GM12878 (cell line): ENCODE data around the gene TFAP2B. TPM values are rescaled to one million over a fixed set of nuclear protein-coding genes. Genes with fewer than 3 reads are reported as not detected.

ENCODE experiments used
- ATAC-seq: fragments of 200-7000 bp; cut with Tn5 transposase; 3 replicates; pipeline ENCODE4 v1.9.1; 2020; ENCODE audit warnings: mild to moderate bottlenecking, moderate library complexity
- BruUV-seq: library from RNA; stranded (reverse); fragments of 400-500 nt; replicated peaks from 2 replicates; lab custom pipeline; 2021; lab: Mats Ljungman, UMichigan
- CTCF ChIA-PET: fragments of 300-600 bp; sonication (Branson Sonifier 250); formaldehyde crosslinking; extraction: SDS; loops from one replicate; lab custom pipeline; 2021; ENCODE audit warnings: inconsistent platforms; lab: Yijun Ruan, JAX
- POLR2A ChIA-PET: fragments of 350-600 bp; formaldehyde crosslinking; extraction: SDS; loops from one replicate; lab custom pipeline; 2021; ENCODE audit warnings: inconsistent platforms; lab: Charles Lee
- RAD21 ChIA-PET: fragments of 300-600 bp; sonication (Branson Sonifier 250); formaldehyde crosslinking; loops from one replicate; lab custom pipeline; 2023; ENCODE audit warnings: antibody characterized with exemption; ENCODE audit not compliant: unreplicated experiment; lab: Charles Lee
- SMC1A ChIA-PET: fragments of 300-600 bp; sonication (Branson Sonifier 250); formaldehyde crosslinking; loops from one replicate; lab custom pipeline; 2023; ENCODE audit not compliant: unreplicated experiment, uncharacterized antibody; lab: Charles Lee
- DNase-seq: peaks from one replicate; pipeline ENCODE4 v3.0.0-alpha.2; 2011; ENCODE audit warnings: low read depth, low spot score
- FAIRE-seq: peaks from 3 replicates; lab custom pipeline; 2011; peaks lifted over from hg19 to GRCh38; lab: Jason Lieb, UNC
- H2AFZ ChIP-seq: 2 replicates; pipeline ENCODE4 v1.6.0; 2011; ENCODE audit warnings: low read depth, low read length, control low read depth; ENCODE audit not compliant: control insufficient read depth
- H3K27ac ChIP-seq: 2 replicates; pipeline ENCODE4 v1.5.1; 2011; ENCODE audit warnings: control low read depth; ENCODE audit not compliant: control insufficient read depth, insufficient read depth
- H3K27me3 ChIP-seq, 2 experiments: replicated peaks in 1 of 2; 2 replicates each; pipeline versions ENCODE4 v1.6.0 to v1.6.1; 2011; ENCODE audit warnings: low read length in 1 of 2; ENCODE audit not compliant: control insufficient read depth in 2 of 2, insufficient read depth in 2 of 2
- H3K36me3 ChIP-seq, 2 experiments: 2 replicates each; pipeline ENCODE4 v1.5.1; 2011; ENCODE audit warnings: low read length in 1 of 2; ENCODE audit not compliant: control insufficient read depth in 2 of 2, insufficient read depth in 2 of 2
- H3K4me1 ChIP-seq: 2 replicates; pipeline ENCODE4 v1.6.1; 2011; ENCODE audit warnings: mild to moderate bottlenecking, low read length, moderate library complexity, mixed read lengths; ENCODE audit not compliant: control insufficient read depth, insufficient read depth
- H3K4me2 ChIP-seq: 2 replicates; pipeline ENCODE4 v1.6.0; 2011; ENCODE audit warnings: control low read depth; ENCODE audit not compliant: control insufficient read depth, insufficient read depth
- H3K4me3 ChIP-seq: fragments of 200-600 bp; sonication (generic); 2 replicates; pipeline ENCODE4 v1.5.1; 2016
- H3K79me2 ChIP-seq: 2 replicates; pipeline ENCODE4 v1.6.0; 2011; ENCODE audit warnings: low read length; ENCODE audit not compliant: control insufficient read depth, insufficient read depth
- H3K9ac ChIP-seq: 2 replicates; pipeline ENCODE4 v1.8.0; 2011; ENCODE audit warnings: low read length, control low read depth, mixed read lengths; ENCODE audit not compliant: control insufficient read depth, insufficient read depth
- H3K9me3 ChIP-seq: replicated peaks from 3 replicates; pipeline ENCODE4 v1.5.1; 2011; ENCODE audit warnings: mild to moderate bottlenecking, low read length; ENCODE audit not compliant: control insufficient read depth, insufficient read depth
- H4K20me1 ChIP-seq: 2 replicates; pipeline ENCODE4 v1.6.0; 2011; ENCODE audit not compliant: control insufficient read depth, insufficient read depth
- BRCA1 ChIP-seq: IDR thresholded peaks from 2 replicates; pipeline ENCODE4 v1.6.1; 2011; ENCODE audit warnings: low read depth, low read length, improper control_type of control experiment
- CREM ChIP-seq: IDR thresholded peaks from 2 replicates; pipeline ENCODE4 v1.6.1; 2014; ENCODE audit warnings: antibody characterized with exemption, low read depth
- EED ChIP-seq: sonication (generic); IDR thresholded peaks from 2 replicates; pipeline ENCODE4 v1.6.1; 2016; ENCODE audit warnings: antibody characterized with exemption, low read depth
- GATAD2B ChIP-seq: fragments of 450-650 bp; conservative IDR thresholded peaks from 2 replicates; pipeline ENCODE4 v1.6.1; 2017; ENCODE audit warnings: low read depth, mild to moderate bottlenecking, moderate library complexity
- MEF2B ChIP-seq: fragments of 450-650 bp; IDR thresholded peaks from 2 replicates; pipeline ENCODE4 v1.6.1; 2018; ENCODE audit warnings: mild to moderate bottlenecking, moderate library complexity; ENCODE audit not compliant: partially characterized antibody, poor library complexity, severe bottlenecking
- MXI1 ChIP-seq: fragments of 150-350 bp; IDR thresholded peaks from 2 replicates; pipeline ENCODE4 v1.6.1; 2011; ENCODE audit warnings: low read depth, mild to moderate bottlenecking, inconsistent platforms, low read length, improper control_type of control experiment
- TAF1 ChIP-seq: IDR thresholded peaks from 2 replicates; pipeline ENCODE4 v1.6.1; 2011; ENCODE audit warnings: mild to moderate bottlenecking, low read depth, low read length, borderline replicate concordance
- TBL1XR1 ChIP-seq: IDR thresholded peaks from 2 replicates; pipeline ENCODE4 v1.6.1; 2012; ENCODE audit warnings: low read depth, low read length, improper control_type of control experiment
- ZNF384 ChIP-seq: IDR thresholded peaks from 2 replicates; pipeline ENCODE4 v1.6.1; 2012; ENCODE audit warnings: low read depth, mild to moderate bottlenecking, low read length, improper control_type of control experiment, borderline replicate concordance
- WGBS: methylation state at CpG from one replicate; pipeline ENCODE4 v1.1.6; 2016; ENCODE audit warnings: low lambda C conversion rate; ENCODE audit not compliant: insufficient replicate concordance, insufficient coverage; ENCODE audit errors: missing lambda C conversion rate; 5-methylcytosine and 5-hydroxymethylcytosine counted together
- in situ Hi-C: fragments of 300-500 bp; cut with MboI; formaldehyde crosslinking; loops from 9 replicates; pipeline ENCODE4 v1.14.3; 2018; ENCODE audit warnings: mixed read lengths
- intact Hi-C: fragments of 100-400 bp; cut with micrococcal nuclease; formaldehyde crosslinking; loops from one replicate; pipeline ENCODE4 v1.14.2; 2022; ENCODE audit not compliant: unreplicated experiment
- polyA plus RNA-seq, 11 experiments: library from polyadenylated mRNA; depleted of rRNA in 4 of 11; unstranded in 6 of 11; stranded (reverse) in 5 of 11; fragments of >200 nt; fragmentation: Nextera tagmentation in 4 of 11; fragmentation: Illumina TruSeq in 1 of 11; extraction: Ambion mirVana in 4 of 11; extraction: Trizol in 1 of 11; gene quantifications; 1 replicate in 1 of 11; 2 replicates in 10 of 11; pipeline versions ENCODE4 v1.2.1 to v1.2.3, GENCODE V29; 2011 to 2016; ENCODE audit warnings: inconsistent platforms in 2 of 11, missing spikeins in 2 of 11, low read depth in 1 of 11
- total RNA-seq, 4 experiments: library from RNA; depleted of rRNA in 3 of 4; stranded (reverse); fragments of >200 nt in 3 of 4; fragmentation: Illumina TruSeq in 1 of 4; extraction: Trizol in 1 of 4; gene quantifications; 2 replicates each; pipeline versions ENCODE4 v1.2.1 to v1.2.3, GENCODE V29; 2013 to 2021
- TF ChIP-seq, protein P1 (sequence below): fragments of 450-650 bp; formaldehyde crosslinking; IDR thresholded peaks from 2 replicates; pipeline ENCODE4 v1.5.0; 2022; ENCODE audit warnings: mild to moderate bottlenecking, missing genetic modification characterization

Gene TFAP2B
- total and polyA plus RNA-seq, 10 of the 15 experiments (the other 5 are each of a cell fraction or from before 2014, with no cell fraction given), result 0.03 to 0.15 (median 0.07) TPM; not detected in 5

GRCh38 chr6:50826803-50827202 lies 8.1 kb downstream of the TFAP2B start (continued):
- TF ChIP-seq MEF2B, result no peak

DNA sequence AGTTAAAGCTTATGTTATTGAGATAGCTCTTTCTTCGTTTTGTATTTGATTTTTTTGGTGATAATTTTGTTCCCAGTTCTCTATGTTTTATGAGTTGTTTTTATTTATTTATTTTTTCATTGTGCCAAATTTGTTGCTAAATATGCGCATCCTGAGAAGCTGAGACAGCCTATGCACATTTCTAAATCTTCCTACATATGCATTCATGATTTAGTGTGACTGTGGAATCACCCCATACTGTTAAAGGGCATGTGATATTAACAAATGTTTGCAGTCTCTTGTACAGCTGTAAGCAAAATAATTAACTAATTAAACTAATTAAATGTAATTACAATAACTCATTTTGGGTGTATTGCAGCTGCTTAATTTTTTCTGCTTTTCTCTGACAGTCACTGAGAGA lies 10.4 kb downstream of the TFAP2B start:
- no TSS peak for BruUV-seq
- Histone ChIP-seq H3K4me2 (no peak overlapping the region), H2AFZ (no peak overlapping the region), H4K20me1 (no peaks in the 10 kb centered on the region), H3K4me1 (no peaks in the 10 kb centered on the region), H3K79me2 (no peaks in the 10 kb centered on the region), H3K9me3 (no peaks in the 10 kb centered on the region), H3K9ac (no peak overlapping the region), H3K27me3 (peaks cover 5 to 10% of the 10 kb centered on the region in 2 experiments; a peak in 2 of 4 replicates), H3K4me3 (no peak overlapping the region), H3K36me3 (no peaks in the 10 kb centered on the region), H3K27ac (no peak overlapping the region)
- ChIA-PET SMC1A (interaction anchor here (1.5 to 2.4 kb wide), 2 partner anchors 9 to 13 kb away, joined by 6 to 8 read pairs; no protein-coding TSS in a partner anchor), RAD21 (no interaction called here), CTCF (interaction anchor here (1.3 to 1.7 kb wide), 3 partner anchors 12 to 1219 kb away, joined by 3 to 6 read pairs (median 5); no protein-coding TSS in a partner anchor), POLR2A (interaction anchor here (1.0 kb wide), 1 partner anchor 11 kb away, joined by 3 read pairs; no protein-coding TSS in a partner anchor)
- no peak for DNase-seq
- 3% methylated on average over 2 of the region's 2 CpGs for WGBS
- no peak for FAIRE-seq
- intact Hi-C loops, result no loop called here
- no peak for ATAC-seq
- in situ Hi-C loops, result no loop called here
- TF ChIP-seq MXI1 (no peak), GATAD2B (no peak), CREM (no peak), ZNF384 (no peak), TAF1 (no peak), BRCA1 (no peak), EED (no peak), TBL1XR1 (no peak)
- TF ChIP-seq, protein P1, sequence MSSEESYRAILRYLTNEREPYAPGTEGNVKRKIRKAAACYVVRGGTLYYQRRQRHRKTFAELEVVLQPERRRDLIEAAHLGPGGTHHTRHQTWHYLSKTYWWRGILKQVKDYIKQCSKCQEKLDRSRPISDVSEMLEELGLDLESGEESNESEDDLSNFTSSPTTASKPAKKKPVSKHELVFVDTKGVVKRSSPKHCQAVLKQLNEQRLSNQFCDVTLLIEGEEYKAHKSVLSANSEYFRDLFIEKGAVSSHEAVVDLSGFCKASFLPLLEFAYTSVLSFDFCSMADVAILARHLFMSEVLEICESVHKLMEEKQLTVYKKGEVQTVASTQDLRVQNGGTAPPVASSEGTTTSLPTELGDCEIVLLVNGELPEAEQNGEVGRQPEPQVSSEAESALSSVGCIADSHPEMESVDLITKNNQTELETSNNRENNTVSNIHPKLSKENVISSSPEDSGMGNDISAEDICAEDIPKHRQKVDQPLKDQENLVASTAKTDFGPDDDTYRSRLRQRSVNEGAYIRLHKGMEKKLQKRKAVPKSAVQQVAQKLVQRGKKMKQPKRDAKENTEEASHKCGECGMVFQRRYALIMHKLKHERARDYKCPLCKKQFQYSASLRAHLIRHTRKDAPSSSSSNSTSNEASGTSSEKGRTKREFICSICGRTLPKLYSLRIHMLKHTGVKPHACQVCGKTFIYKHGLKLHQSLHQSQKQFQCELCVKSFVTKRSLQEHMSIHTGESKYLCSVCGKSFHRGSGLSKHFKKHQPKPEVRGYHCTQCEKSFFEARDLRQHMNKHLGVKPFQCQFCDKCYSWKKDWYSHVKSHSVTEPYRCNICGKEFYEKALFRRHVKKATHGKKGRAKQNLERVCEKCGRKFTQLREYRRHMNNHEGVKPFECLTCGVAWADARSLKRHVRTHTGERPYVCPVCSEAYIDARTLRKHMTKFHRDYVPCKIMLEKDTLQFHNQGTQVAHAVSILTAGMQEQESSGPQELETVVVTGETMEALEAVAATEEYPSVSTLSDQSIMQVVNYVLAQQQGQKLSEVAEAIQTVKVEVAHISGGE (CRISPR knock-in tag), result no peak
